HG02840 (cell line): Measurements from ENCODE around the gene LAMB3.

ENCODE experiments used
- ATAC-seq: cut with Tn5 transposase; IDR thresholded peaks from one replicate; pipeline ENCODE4 v1.9.1; 2021; ENCODE audit warnings: mild to moderate bottlenecking, moderate library complexity, moderate number of reproducible peaks; ENCODE audit not compliant: unreplicated experiment, low FRiP score

The LAMB3 gene

DNA sequence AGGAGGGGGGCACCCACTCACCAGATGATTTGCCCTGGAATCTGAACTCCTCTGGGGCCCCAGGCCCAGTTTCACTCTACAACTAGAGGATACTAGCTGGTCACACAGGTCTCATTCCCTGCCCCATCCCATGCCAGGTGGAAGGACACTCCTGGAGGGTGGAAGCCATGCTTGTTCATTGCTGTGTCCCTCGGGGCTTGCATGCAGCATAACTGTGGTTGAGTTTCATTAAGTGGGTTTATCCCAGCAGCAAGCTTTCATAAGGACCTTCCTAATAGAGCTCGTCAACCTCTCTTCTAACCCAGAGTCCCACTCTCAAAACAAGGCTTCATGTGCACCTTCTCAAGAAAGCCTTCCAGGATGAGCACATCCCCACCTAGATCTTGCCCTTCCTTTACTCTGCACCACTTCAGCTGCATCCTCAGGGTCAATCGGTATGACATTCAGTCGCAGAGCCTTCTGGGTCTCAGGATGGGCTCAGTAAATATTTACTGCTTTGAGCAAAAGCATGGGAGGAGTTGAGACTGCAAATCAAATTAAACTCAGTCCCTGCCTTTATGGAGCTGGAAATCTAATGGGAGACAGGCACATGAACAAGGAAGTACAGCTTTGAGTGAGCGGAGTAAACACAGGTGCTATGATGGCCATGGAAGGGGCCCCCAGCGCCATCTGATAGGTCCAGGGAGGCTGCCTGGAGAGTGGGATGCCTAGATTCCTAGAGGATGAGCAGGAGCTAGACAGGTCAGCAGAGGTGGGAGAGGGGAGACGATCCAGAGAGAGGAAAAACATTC, 32.3 kb downstream of the LAMB3 start:
- ATAC-seq: no peak

DNA sequence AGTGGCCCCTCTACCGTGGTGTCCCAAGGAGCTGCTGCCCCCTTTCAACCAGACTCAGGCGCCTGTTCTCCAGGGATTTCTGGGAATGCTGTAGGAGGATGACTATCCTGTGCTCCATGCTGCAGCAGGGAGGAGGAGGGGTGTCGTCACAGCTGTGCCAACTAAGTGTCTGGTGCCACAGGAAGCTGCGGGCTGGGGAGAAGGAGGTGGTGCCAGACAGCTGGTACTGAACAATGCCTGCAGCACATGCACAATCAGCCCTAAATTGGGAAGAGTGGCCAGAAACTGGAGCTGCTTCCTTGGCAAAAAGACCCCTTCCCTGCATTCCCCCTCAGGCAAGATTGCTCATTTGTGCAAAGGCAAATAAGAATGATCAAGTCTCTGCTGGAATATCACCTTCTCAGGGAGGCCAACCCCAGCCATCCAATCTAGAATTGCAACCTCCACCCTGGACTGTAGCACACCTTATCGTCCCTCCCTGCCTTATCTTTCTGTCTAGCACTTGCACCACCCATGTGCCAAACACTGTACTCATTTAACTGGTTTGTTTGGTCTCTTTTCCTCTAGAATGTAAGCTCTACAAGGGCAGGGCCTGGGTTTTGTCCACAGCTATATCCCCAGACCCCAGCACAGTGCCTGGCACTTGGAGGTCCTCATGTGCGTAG, 33.3 kb downstream of the LAMB3 start:
- no peak for ATAC-seq

GRCh38 chr1:209618291-209618690, 33.9 kb downstream of the LAMB3 start:
- no peak for ATAC-seq

GRCh38 chr1:209617755-209618154, 34.5 kb downstream of the LAMB3 start:
- ATAC-seq: no peak

DNA sequence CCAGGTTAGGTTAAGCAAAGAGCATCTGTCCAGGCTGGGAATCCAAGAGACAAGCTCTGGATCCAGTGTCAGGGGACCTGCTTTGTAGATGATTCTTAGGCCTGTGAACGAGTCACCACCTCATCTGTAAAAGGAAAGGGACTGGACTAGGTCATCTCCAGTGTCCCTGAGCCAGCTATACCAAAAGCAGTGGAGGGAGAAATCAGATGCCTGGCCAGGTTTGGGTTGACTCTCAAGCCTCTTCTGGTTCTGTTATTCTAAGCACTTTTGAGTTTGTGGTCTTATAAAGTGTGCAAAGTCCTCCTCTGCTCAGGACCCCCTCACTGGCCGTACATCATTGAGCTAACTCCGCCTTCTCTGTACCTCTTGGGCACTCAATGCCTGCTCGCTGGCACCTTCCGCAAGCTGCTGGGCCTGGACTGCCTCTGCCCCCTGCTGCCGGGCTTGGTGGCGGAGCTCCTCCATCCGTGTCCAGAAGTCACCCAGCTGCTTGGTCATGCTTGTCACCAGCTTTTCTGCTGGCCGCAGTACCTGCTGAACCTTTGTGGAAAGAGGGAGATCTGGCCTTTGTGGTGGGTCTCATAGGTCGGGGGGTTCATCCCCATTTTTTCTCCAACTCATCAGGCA, 35.1 kb downstream of the LAMB3 start:
- ATAC-seq: no peak

- ATAC-seq: no peak
These were observed 35.7 kb downstream of the LAMB3 start for GRCh38 chr1:209616366-209617046.

GRCh38 chr1:209614906-209615305, 37.3 kb downstream of the LAMB3 start:
- no peak for ATAC-seq

DNA sequence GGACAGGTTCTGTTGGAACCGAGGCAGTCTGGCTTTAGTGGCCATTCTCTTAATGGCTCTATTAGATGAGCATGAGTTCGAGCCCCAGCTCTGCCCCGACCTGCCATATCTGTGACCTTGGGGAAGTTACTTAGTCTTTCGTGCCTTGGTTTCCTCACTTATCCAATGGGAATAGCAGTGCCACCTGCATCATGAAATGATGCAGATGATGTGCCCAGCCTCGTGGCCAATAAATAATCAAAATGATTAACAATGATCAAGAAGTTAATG, 38.1 kb downstream of the LAMB3 start:
- no peak for ATAC-seq

DNA sequence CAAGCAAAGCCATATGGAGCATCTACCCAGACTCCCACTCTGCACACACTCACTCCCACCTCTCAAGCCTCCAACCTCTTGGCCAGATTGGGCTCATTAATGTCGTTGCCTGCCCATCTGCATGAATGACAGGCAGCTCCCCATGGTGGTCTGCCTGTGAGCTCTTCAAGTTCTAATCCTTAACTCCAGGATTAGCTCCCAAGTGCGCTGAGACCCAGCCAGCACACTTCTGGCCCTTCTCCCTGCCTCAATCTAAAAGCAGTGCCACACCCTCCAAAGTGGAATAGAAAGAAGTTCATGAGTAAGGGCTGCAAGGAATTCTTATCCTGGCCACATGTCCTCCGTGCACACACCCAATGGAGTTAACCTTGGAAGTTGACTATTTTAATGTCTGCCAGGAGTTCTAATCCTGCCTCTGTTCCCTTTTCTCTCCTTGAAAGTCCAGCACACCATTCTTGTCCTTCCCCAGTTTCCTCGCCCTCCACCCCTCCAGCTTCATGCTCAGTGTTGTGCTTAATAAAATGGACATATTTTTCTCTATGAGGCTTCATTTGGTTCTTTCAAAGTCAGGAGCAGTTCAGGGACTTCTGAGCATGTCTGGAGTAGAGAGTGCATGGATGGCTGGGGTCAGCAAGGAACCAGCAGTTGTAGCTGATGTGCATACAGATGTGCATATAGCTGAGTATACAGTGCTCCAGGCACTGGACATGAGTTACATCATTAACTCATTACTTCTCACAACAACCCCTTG, 38.6 kb downstream of the LAMB3 start:
- no peak for ATAC-seq

DNA sequence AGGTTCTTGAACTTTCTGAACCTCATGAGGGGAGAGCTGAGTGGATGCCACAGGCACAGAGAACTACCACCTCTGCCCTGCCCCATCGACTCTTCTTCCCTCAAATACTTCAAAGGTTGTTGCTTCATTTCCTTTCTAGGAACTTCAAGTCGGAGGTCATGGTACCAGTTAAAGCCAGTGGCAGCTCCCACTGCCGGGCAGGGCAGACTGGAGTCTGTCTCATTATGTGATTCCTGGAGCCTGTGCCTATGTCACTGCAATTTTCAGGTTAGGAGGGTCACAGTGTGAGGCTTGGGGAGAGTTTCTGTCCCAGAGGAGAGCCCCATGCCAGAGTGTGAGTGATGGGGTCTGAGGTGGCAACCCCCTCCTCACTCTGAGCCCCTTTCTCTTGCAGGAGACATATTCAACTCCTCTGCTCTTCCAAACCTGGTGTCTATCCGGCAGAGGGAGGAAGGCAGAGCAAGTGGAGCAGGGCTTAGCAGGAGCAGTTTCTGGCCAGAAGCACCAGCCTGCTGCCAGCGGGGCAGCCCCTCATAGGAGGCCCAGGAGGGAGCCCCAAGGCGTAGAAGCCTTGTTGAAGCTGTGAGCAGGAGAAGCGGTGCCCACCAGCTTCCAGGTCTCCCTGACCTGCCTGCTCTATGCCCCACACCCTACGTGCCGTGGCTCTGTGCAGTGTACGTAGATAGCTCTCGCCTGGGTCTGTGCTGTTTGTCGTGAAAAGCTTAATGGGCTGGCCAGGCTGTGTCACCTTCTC, 39.4 kb downstream of the LAMB3 start:
- no peak for ATAC-seq

DNA sequence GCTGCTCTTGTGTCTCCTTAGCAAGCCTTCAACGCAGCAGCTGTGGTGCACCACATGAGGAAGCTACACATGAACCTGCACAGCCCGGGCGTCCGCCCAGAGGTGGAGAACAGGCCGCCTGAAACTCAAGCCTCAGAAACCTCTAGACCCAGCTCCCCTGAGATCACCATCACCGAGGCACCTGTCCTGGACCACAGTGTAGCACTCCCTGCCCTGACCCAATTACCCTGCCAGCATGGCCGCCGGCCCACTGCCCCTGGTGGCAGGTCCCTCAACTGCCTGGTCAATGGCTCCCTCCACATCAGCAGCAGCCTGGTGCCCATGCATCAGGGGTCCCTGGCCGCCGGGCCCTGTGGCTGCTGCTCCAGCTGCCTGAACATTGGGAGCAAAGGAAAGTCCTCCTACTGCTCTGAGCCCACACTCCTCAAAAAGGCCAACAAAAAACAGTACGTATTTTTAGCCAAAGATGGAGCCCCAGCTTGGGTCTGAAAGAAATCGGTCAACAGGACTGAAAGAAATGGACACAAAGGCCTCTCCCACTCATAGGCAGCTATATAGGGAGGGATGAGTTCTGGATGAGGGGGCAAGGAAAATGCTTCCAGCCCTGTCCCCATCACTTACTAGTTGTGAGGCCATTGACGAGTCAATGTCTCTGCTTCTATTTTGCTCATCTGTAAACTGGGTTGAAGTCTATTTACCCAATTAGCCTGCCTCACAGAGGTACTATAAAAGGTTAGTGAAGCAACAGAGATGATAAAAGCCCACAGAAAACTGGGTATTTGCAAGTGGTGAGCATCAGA, 40.3 kb downstream of the LAMB3 start:
- ATAC-seq: no peak

DNA sequence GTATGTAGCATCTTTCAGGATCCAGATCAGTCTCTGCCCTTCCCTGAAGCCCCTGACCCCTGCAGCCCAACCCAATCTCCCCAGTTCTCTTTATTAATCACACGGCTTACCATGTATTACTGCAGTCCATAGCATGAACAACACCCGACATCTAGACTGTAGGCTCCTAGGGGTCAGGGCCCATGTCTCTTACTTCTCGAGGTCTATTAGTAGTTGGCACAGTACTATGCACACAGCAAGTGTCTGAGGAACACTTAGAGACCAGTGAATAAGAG, 41.7 kb downstream of the LAMB3 start:
- ATAC-seq: no peak

GRCh38 chr1:209609791-209610630, 42.2 kb downstream of the LAMB3 start:
- ATAC-seq: no peak

GRCh38 chr1:209609041-209609790, 43.0 kb downstream of the LAMB3 start:
- ATAC-seq: no peak

DNA sequence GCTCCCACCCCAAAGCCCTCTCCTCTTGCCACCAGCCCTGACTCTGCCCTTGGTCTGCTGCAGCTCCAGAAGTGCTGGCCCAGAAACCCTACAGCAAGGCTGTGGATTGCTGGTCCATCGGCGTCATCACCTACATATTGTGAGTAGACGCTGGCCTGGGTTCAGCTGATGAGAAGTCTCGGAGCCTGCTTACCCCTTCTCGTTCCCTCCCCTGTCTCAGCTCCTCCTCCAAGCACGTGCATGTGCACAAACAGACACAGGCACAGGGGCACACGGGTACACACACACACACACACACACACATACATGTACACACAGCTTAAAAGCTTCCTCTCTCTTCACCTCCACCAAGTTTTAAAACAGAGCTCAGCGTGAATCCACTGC, 44.4 kb downstream of the LAMB3 start:
- peak; percentile 18 for ATAC-seq

DNA sequence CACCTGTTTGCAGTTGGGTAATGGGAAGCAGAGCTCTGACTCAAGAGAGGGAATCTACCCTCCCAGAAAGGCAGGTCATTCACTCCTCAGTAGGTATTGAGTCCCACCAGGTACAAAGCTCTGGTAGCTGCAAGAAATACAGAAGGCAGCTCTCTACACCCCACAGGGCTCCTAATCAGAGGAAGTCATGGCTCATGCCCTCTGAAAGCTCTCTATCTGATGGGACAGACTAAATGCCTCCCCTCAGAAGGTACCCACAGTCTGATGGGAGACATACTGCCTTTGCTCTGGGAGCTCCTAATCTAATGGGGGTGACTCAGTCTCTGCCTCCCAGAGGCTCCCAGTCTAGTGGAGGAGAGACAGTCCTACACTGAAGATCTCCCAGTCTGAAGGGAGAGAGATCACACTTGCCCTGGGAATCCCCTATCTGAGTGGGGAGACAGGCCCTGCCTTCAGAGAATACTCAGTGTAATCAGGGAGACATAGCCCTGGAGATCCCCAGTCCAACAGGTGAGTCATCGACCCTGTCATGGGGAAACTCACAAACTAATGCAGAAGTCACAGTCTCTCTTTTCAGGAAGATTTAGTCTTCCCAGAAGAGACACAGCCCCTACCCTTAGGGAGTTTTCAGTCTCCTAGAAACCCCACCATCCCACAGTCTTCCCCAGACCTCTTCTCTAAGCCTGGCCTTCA, 45.0 kb downstream of the LAMB3 start:
- ATAC-seq: peak; percentile 86

DNA sequence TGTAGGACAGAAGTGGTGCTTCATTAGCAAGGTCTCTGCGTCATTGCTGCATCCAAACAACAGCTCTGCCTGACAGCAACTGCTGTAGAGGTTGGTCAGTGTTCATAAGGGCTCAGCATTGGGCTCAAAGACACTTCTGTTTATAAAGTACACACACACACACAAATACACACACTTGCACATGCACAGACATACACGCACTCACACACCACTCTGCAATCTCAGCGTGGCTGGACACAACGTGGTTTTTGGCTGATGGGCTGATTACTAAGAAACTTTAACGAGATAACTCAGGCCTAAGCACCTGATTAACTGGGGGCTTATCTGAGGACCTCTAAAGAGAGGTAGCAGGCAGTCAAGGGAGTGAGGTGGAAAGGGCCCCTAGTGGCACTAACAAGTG, 48.3 kb downstream of the LAMB3 start:
- ATAC-seq: no peak
